Activated CD4-positive, alpha-beta T cell treated with anti-CD3 and anti-CD28 coated beads, Interleukin-2, Interleukin-6, amounts not matched to agents 100 ng/mL and 50 ng/mL, durations not matched to agents 16 hours and 8 hours (primary cell): Measurements from ENCODE around the gene PHLDB1.

Source experiments
- DNase-seq: peaks from one replicate; pipeline ENCODE4 v3.0.0-alpha.2; 2020

PHLDB1 gene

GRCh38 chr11:118643142-118643994 is 36.0 kb downstream of the PHLDB1 start:
- DNase-seq = no peak

GRCh38 chr11:118643995-118644345 is 36.6 kb downstream of the PHLDB1 start:
- DNase-seq = no peak

DNA sequence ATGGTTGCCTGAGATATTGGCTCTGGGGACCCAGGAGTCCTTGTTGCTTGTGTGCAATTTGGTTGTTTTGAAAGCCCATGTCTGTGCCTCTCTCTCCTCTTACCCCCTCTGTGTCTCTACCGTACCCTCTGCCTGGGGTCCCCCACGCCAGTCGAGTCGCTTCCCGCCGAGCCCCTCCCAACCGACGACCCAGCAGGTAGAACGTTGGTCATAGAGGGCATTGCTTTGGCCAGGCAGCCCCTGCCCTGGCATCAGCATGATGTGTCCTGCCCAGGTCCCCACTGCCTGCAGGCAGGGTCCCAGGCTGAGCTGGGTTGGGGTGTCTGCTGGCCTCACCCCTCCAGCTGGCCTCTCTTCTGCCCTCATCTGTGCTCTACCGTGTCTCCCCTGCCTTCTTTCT is 37.1 kb downstream of the PHLDB1 start:
- no peak for DNase-seq

GRCh38 chr11:118645066-118645715 is 37.8 kb downstream of the PHLDB1 start:
- no peak for DNase-seq

DNA sequence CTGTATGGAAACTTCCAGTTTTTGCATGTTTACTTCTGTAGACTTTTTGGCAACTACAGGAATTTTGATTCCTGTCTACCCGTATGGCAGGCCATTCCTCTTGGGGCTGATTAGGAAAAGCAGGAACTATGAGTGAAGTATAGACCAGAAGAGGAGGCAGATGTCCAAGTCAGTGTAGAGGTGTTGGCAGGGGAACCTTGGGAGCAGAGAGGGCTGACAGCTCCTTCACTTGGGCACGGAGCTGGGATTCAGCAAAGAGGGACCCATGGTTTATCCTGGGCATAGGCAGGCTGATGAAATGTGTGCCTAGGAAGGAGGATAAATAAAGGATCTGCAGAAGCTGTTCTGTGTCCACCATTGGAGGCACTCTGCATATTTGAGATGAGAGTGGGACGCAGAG is 39.0 kb downstream of the PHLDB1 start:
- no peak for DNase-seq

DNA sequence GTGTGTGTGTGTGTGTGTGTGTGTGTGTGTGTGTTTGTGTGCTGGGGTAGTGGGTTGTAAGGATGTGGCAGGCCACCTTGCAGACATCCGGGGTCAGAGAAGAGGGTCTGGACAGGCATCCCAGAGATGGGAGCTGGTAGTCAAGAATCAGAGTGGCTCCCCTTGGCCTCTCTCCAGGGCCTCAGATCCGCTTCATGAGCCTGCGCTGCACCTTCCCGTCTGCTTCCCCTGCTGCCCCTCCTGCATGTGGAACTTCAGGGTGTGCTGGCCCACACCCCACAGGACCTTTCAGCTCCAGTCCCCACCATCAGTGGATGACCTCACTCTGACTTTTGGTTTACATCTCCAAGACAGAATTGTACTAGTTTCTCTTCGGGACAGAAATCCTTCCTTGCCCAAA is 40.9 kb downstream of the PHLDB1 start:
- no peak for DNase-seq

DNA sequence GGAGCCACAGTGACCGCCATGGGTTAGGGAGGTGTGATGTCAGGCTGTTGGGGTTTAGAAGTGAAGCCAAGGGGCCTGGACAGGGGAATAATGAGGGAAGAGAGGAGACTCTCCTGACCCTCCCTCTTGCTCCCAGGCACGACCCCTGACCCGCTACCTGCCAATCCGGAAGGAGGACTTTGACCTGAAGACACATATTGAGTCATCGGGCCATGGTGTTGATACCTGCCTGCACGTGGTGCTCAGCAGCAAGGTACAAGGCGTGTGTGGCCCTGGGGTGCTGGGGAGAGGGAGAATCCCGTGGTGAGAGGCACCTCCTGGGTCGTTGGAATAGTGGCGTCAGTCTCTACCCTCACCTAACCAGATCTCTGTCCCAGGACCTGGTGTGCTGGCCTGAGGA is 42.5 kb downstream of the PHLDB1 start:
- DNase-seq = no peak

DNA sequence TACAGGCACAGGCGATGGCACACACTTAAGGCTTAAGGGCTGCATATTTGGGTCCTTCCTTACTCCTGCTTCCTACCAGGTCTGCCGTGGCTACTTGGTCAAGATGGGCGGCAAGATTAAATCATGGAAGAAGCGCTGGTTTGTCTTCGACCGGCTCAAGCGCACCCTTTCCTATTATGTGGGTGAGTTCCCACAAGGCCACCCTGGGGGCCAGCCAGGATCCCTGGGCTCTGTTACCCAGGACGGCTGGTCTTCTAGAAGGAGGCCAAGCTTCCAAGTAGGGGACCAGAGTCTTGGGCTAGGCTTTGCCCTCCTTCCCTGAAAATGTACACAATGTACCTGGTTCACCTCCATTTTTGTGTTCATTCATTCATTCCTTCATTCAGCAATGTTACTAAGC is 43.0 kb downstream of the PHLDB1 start:
- no peak for DNase-seq

DNA sequence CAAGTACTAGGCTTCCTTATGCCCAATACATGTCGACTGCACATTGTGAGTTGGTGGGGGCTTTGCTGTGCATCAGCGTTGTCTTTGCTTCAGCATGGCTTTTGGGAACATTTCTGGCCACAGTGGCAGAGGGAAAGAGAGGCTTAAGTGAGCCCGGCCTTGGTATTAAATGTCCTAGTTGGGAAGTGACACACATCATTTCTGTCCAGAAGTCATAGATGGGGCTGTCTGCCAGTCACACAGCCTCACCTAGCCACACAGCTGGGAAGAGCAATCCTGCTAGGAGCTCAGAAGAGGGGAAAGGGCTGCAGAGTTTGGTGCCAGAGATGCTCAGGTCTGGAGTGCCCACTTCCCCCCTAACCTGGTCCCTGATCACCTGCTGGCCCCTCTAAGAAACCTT is 44.4 kb downstream of the PHLDB1 start:
- no peak for DNase-seq

GRCh38 chr11:118652681-118653181 is 45.3 kb downstream of the PHLDB1 start:
- no peak for DNase-seq

DNA sequence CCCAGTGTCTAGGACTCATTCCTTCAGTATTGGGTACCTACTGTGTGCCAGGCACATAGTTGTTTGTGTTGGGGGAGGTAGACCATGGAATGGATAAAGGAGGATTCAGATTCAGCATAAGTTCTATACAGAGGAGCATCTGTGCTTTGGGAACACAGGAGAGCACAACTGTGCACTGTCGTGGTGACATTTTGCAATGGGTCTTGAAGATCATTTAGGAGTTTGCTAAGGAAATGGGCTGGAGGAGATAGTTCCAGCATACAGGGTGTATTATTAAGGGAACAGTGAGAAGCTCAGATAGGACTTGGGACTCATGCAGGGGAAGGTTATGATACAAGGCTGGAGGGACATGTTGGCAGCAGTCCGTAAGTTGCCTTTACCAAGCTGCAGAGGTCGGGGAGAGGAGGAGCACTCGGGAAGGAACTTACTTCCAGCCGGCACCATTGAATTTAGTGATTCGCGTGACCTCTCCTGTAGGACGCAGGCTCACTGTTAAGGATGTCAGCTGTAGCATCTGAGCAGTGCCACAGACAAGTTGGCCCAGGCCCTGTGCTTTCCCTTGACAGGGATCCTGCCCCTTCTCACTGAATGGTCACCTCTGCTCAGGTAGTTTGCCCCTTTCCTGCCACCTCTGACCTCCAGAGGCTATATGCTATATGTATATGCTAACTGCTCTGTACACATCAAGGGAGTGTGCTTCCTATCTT is 46.4 kb downstream of the PHLDB1 start:
- no peak for DNase-seq

DNA sequence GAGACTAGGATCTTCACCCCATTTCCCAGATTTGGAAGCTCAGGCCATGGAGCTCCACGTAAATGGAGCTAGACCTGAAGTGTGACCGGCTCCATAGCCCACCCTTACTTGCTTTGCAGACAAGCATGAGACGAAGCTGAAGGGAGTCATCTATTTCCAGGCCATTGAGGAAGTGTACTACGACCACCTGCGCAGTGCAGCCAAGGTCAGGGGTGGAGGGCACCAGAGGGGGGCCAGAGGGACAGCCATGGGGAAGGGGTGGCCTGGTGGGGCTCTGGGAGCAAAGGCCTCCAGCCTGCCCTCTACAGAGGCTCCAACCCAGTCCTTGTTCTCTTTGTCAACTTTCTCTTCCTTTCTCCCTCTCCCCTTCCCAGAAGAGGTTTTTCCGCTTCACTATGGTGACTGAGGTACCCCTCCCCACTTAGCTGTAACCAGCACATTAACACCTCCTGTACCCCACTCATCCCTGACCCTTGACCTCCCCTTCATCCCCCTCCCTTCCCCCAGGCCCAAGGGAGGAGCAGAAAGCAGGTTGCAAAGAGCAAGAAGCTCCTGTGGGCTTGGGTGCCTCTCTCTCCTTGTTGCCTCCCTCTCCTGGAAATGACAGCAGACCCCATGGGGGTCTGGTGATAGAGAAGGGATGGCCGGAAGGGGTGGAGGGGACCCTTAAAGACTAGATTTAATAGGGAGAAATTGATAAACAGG is 48.2 kb downstream of the PHLDB1 start:
- DNase-seq = no peak

- DNase-seq = no peak
These were observed 49.2 kb downstream of the PHLDB1 start for GRCh38 chr11:118656563-118657165.

GRCh38 chr11:118657238-118657637 is 49.8 kb downstream of the PHLDB1 start:
- no peak for DNase-seq

DNA sequence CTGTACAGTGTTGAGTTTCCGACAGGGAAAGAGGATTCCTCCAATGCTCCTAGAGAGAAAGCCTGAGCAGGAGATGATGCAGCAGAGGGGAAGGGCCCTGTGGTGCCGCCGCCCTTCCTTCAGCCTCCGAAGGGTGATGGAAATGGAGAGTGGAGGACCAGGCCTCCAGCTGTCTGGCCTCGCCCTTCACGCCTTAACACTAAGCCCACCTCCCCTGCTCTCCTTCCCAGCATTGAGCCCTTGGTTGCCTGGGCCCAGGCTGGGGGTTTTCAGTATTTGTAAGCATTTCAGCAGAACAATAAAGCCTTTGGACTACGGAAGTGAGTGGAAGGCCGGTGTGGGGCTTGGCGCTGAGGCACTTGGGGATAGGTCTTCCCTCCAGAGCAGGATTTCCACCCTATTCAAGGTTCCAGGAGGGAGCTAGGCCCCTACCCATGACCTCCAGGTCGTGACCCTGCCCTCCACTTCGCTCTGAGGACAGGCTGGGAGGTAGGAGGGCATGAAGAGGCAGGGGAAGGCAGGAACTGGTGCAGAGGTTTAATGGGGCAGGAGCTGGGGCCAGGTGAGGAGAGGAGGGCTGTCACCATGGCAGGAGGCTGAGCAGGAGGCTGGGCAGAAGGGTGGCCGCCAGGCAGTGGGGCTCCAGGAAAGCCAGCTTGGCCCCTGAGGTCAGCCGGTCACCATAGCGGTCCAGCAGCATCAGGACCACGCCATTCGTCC is 50.5 kb downstream of the PHLDB1 start:
- DNase-seq = no peak

DNA sequence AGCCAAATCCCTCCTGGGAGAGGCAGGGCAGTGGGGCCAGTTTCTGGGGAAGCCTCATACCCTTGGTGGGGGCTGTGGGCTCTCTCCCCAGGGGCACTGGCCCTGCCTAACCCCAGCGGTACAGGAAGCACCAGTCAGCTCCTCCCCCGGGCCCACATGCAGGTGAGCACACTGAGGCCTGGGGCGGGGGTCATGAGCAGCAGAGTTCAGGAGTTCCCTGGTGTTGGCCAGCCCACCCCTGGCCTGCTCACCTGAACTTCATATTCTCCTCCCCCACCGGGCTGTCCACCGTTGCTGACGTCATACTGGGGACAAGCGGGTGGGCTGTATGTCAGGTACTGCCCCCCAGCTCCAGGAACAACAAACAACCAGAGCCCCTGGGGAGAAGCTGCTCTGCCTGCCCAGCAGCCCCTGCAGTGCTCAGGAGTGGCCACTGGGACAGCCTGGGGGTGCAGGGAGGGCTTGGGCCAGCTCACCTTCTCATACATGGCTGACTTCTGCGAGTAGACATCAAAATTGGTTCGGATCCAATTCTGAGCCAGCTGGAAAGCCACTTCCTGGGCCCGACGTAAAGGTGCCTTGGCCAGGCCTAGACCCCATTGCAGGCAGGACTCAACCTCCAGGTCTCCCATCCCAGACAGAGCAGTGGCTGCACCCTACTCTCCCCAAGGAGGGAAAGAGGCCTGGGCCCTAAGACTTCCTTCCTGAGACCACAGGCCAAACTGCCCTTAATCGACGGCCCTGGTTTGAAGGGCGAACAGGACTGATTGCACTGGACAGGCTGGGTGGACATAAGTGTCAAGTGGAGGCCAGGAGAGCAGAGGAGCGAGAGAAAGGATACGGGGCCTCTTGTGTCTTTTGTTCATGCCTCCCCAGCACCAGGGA is 51.3 kb downstream of the PHLDB1 start:
- DNase-seq = no peak

DNA sequence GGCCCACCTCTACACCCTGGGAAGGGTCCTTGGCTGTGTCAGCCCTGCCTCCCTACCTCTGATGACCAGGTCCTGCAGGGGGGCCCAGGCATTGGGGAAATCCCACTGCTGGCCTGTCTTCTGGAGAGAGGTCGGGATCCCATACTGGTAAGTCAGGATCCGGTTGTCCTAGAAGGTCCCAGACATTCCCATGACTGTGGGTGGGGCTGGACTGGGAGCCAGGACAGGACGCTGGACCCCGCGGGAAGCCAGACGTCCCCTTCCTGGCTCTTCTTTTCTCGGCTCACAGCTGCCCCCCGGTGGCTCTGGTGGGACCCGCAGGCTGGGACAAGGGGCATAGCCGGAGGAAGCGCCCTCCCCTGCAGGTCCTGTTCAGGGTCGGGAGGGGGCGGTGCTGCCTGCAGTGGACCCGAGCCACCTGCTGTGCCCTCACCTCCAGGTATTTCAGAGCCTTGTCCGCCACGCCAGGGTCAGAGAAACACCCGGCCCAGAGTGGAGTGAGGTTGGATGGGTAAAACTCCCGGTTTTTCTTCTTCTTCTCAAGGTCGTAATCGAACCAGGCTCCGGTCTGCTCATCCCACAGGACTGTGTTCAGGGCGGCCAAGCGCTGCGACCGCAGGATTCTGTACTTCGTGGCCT is 52.0 kb downstream of the PHLDB1 start:
- DNase-seq = peak; percentile 90

GRCh38 chr11:118659953-118660680 is 52.7 kb downstream of the PHLDB1 start:
- no peak for DNase-seq

DNA sequence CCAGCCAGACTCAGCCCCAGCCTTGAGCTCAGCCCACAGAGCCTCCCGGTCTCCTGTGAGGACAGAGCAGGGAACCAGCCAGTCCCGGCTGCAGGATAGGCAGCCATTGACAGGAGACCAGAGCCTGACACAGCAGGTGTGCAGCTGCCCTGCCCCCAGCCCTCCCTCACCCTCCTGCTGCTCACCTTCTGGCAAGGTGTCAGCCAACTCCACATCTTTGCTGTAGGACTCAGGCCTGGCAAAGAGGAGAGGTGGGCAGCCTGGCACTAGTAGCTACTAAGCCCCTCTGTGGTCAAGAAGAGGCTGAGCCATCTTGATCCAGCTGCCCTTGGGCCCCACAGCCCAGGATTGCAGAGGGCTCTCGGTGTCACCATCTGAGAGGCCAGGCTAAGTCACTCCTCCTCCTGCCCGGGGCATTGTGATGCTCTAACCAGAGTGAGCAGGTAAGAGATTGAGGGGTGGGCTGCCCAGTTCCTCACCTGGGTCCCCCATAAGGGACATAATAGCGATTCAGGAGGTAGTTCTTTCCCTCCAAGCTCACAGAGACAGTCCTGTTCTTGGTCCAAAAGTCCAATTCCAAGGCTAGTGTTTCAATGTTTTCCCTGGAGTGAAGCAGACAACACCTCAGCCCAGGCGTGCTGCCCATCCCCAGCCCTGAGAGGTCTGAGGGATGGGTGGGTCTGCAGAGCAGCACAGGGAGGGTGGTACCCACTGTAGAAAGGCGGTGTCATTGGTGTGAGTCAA is 53.4 kb downstream of the PHLDB1 start:
- DNase-seq = no peak
